Choroid plexus epithelial cell (primary cell): ENCODE measurements around the gene DYNLT3.

Source experiments
- DNase-seq: peaks from one replicate; pipeline ENCODE4 v3.0.0-alpha.2; 2010; ENCODE audit warnings: low read depth
- H3K4me3 ChIP-seq: 2 replicates; pipeline ENCODE4 v1.5.1; 2011; ENCODE audit warnings: low read depth, mild to moderate bottlenecking, control low read depth, low read length, moderate library complexity
- CTCF ChIP-seq: conservative IDR thresholded peaks from 2 replicates; pipeline ENCODE4 v1.5.1; 2011; ENCODE audit warnings: low read depth, mild to moderate bottlenecking, control low read depth, inconsistent platforms, low read length, moderate library complexity

The DYNLT3 gene

GRCh38 chrX:37846934-37847732 lies at the start of gene DYNLT3:
TSS of gene DYNLT3 (minus strand) at chrX:37847571. CDS start at chrX:37847510, 61 bp downstream.
- DNase-seq, result peak; percentile 61
- no peak for TF ChIP-seq CTCF
- H3K4me3 ChIP-seq, result peak within 1 kb of the TSS; percentile 75

GRCh38 chrX:37896511-37896890 lies 49.1 kb upstream of the DYNLT3 start:
- H3K4me3 ChIP-seq, result no peak overlapping the region
- peak; percentile 2 for DNase-seq
- TF ChIP-seq CTCF, result no peak

- no peak overlapping the region for H3K4me3 ChIP-seq
- TF ChIP-seq CTCF, result no peak
- DNase-seq, result no peak
Observed at GRCh38 chrX:37895795-37896510, 48.6 kb upstream of the DYNLT3 start.

- no peak for TF ChIP-seq CTCF
- DNase-seq, result no peak
- no peak overlapping the region for H3K4me3 ChIP-seq
Observed at GRCh38 chrX:37894725-37895124, 47.4 kb upstream of the DYNLT3 start.

GRCh38 chrX:37888010-37888409 lies 40.6 kb upstream of the DYNLT3 start:
- H3K4me3 ChIP-seq, result no peak overlapping the region
- TF ChIP-seq CTCF, result no peak
- no peak for DNase-seq

- no peak overlapping the region for H3K4me3 ChIP-seq
- no peak for TF ChIP-seq CTCF
- DNase-seq, result no peak
Observed at GRCh38 chrX:37887347-37887746, 40.0 kb upstream of the DYNLT3 start.
